Measurements from ENCODE around the gene SFT2D2. TPM values are rescaled to one million over a fixed set of nuclear protein-coding genes. Genes with fewer than 3 reads are reported as not detected.

SFT2D2 gene
- polyA plus RNA-seq, 1 experiment, result 19.2 TPM

GRCh38 chr1:168293356-168293755, 67.6 kb downstream of the SFT2D2 start:
- H3K4me3 ChIP-seq (ENCODE audit: low read depth, low read length), result no peak overlapping the region
- ChIA-PET POLR2A (no interaction called here), CTCF (interaction anchor here (1.2 to 1.3 kb wide), 2 partner anchors 11 to 15 kb away, joined by 3 read pairs; no protein-coding TSS in a partner anchor)
- H3K27me3 ChIP-seq (ENCODE audit: control insufficient read depth, insufficient read depth, low read length), result no peaks in the 10 kb centered on the region
- H3K36me3 ChIP-seq (ENCODE audit: control insufficient read depth, insufficient read depth, low read length), result peaks cover 3% of the 10 kb centered on the region; the same call in 1 of the 2 replicates
- TF ChIP-seq, protein P1, sequence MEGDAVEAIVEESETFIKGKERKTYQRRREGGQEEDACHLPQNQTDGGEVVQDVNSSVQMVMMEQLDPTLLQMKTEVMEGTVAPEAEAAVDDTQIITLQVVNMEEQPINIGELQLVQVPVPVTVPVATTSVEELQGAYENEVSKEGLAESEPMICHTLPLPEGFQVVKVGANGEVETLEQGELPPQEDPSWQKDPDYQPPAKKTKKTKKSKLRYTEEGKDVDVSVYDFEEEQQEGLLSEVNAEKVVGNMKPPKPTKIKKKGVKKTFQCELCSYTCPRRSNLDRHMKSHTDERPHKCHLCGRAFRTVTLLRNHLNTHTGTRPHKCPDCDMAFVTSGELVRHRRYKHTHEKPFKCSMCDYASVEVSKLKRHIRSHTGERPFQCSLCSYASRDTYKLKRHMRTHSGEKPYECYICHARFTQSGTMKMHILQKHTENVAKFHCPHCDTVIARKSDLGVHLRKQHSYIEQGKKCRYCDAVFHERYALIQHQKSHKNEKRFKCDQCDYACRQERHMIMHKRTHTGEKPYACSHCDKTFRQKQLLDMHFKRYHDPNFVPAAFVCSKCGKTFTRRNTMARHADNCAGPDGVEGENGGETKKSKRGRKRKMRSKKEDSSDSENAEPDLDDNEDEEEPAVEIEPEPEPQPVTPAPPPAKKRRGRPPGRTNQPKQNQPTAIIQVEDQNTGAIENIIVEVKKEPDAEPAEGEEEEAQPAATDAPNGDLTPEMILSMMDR (IDR thresholded peaks at IDR 0.05; ENCODE audit: insufficient read depth, low read depth, low read length), result no peak
- no peak for DNase-seq (ENCODE audit: low read depth)

DNA sequence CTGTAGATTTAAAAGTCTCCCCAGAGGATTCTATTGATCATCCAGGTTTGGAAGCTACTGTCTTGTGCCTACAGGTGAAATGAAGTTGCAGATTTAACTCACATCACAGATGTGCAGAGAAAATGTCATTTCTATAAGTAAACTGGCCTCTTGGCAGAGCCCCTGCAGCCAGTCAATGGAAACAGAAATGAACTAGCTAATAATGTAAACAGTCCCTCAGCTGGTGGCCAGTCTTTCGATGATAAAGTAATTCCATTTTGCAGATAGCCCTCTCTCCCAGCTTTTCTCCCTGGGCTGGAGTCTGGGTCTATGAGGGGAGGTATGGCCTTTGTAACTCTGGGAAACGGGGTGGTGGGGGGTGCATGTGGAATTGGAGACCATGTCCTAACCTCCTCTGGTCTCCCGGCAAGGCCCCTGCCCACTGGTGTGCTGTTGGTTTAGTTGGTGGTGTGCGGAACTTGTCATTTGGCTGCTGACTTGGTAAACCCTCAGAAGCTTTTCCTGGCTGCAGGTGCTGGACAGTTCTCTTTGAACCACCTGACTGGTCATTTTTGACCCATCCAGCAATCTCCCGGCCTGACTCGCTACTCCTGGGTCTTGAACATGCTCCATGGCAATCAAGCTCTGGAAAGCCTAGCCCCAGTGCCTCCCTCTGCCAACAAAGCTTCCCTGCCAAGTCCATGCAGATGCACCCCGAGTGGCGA, 69.8 kb downstream of the SFT2D2 start:
- CTCF ChIA-PET, result interaction anchor here (0.6 to 1.0 kb wide), 2 partner anchors 28 to 256 kb away, joined by 3 read pairs; no protein-coding TSS in a partner anchor
- no peak overlapping the region for H3K4me3 ChIP-seq (ENCODE audit: low read depth, low read length)
- H3K36me3 ChIP-seq (ENCODE audit: control insufficient read depth, insufficient read depth, low read length), result peaks cover 3% of the 10 kb centered on the region; the same call in 1 of the 2 replicates
- TF ChIP-seq, protein P1 (IDR thresholded peaks at IDR 0.05; ENCODE audit: insufficient read depth, low read depth, low read length), result no peak
- no peaks in the 10 kb centered on the region for H3K27me3 ChIP-seq (ENCODE audit: control insufficient read depth, insufficient read depth, low read length)
- DNase-seq (ENCODE audit: low read depth), result no peak
- POLR2A ChIA-PET, result no interaction called here

DNA sequence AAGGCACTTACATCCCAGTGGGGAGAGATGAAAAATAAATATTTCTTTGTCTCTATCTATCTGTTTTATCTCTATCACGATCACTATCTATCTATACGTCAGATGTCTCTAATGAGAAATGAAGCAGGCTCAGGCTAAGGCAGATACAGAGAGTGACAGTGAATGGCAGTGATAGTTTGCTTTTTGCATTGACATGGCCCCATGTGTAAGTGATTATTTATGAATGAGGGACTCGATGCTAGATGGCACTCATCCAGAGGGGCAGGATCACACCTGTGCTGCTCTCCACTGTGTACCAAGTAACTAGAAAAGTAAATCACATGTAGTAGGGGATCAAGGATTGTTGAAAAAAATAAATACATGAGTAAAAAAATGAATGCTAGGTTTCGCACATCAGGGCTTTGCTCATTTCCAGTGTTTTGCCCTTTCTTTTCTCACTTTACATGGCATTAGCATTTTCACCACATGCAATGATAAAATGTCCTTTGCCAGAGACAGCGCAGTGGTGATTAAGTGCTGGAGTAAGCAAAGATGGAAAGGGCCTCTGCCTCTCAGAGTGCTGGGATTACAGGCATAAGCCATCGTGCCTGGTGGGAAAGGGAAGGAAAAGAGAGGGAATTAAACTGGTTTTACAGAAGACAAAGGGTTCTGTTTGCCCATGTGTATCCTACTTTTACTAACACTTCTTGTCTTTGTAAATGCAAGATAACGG, 71.4 kb downstream of the SFT2D2 start:
- TF ChIP-seq, protein P1 (IDR thresholded peaks at IDR 0.05; ENCODE audit: insufficient read depth, low read depth, low read length), result no peak
- Histone ChIP-seq H3K4me3 (ENCODE audit: low read depth, low read length) (no peak overlapping the region), H3K36me3 (ENCODE audit: control insufficient read depth, insufficient read depth, low read length) (peaks cover 3% of the 10 kb centered on the region; the same call in 1 of the 2 replicates), H3K27me3 (ENCODE audit: control insufficient read depth, insufficient read depth, low read length) (no peaks in the 10 kb centered on the region)
- no peak for DNase-seq (ENCODE audit: low read depth)
- ChIA-PET POLR2A (no interaction called here), CTCF (no interaction called here)

DNA sequence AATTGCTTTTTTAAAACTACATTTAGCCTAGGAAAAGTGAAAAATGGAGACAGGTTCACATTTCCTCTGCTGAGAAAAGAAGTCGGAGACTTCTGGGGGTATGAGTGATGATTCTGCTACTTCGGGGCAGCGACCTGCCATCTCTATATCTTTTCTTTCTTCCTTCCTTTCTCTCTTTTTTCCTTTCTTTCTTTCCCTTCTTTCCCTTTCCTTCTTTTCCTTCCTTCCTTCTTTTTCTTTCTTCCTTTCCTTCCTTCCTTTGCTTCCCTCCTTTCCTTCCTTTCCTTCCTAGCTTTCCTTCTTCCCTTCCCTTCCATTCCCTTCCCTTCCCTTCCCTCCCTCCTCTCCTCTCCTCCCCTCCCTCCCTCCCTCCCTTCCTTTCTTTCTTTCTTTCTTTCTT, 72.6 kb downstream of the SFT2D2 start:
- CTCF ChIA-PET, result no interaction called here

DNA sequence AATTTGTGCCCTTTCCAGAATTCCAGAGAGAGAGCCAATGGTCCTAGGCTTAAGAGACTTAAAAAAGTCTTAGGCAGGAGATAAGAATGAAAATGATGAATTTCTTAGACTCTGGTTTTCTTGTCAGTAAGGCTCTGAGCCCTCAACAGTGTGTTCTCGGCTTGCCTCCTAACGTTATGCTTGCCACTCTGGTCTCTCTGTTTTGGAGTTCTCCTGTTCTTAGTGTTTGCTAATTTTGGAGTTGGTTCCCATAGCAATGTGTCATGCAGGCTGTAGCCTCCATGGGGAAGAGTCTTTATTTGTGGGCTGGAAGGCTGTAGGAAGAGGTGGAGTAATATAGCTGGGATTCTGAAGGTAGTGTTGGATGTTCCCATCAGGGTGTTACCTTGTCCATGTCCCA, 74.8 kb downstream of the SFT2D2 start:
- CTCF ChIA-PET, result interaction anchor here (1.3 to 1.6 kb wide), 2 partner anchors 21 to 65 kb away, joined by 3 read pairs; no protein-coding TSS in a partner anchor
- POLR2A ChIA-PET, result no interaction called here
- TF ChIP-seq, protein P1 (IDR thresholded peaks at IDR 0.05; ENCODE audit: insufficient read depth, low read depth, low read length), result no peak
- Histone ChIP-seq H3K4me3 (ENCODE audit: low read depth, low read length) (no peak overlapping the region), H3K27me3 (ENCODE audit: control insufficient read depth, insufficient read depth, low read length) (no peaks in the 10 kb centered on the region), H3K36me3 (ENCODE audit: control insufficient read depth, insufficient read depth, low read length) (peaks cover 1% of the 10 kb centered on the region; the same call in 1 of the 2 replicates)
- no peak for DNase-seq (ENCODE audit: low read depth)

More for the DNA sequence above, 72.6 kb downstream of the SFT2D2 start:
- POLR2A ChIA-PET, result no interaction called here
- Histone ChIP-seq H3K36me3 (ENCODE audit: control insufficient read depth, insufficient read depth, low read length) (peaks cover 3% of the 10 kb centered on the region; the same call in 1 of the 2 replicates), H3K27me3 (ENCODE audit: control insufficient read depth, insufficient read depth, low read length) (no peaks in the 10 kb centered on the region), H3K4me3 (ENCODE audit: low read depth, low read length) (no peak overlapping the region)
- TF ChIP-seq, protein P1 (IDR thresholded peaks at IDR 0.05; ENCODE audit: insufficient read depth, low read depth, low read length), result no peak
- no peak for DNase-seq (ENCODE audit: low read depth)

Measured in BJ (cell line).